VCaP (cell line): ENCODE results near the gene MTA1.

Experiments used
- H3K27ac ChIP-seq: fragments of 450-650 bp; 2 replicates; pipeline ENCODE4 v1.5.1; 2017
- CTCF ChIP-seq: fragments of 450-650 bp; conservative IDR thresholded peaks from 2 replicates; pipeline ENCODE4 v1.5.1; 2017; ENCODE audit warnings: mild to moderate bottlenecking, moderate library complexity

MTA1 gene

GRCh38 chr14:105487449-105487985 lies 67.9 kb downstream of the MTA1 start:
- H3K27ac ChIP-seq = no peak overlapping the region

GRCh38 chr14:105487986-105488777 lies 68.6 kb downstream of the MTA1 start:
- peak overlapping the region; percentile 89 for H3K27ac ChIP-seq
- no peak for TF ChIP-seq CTCF

More at GRCh38 chr14:105487449-105487985, 67.9 kb downstream of the MTA1 start:
- no peak for TF ChIP-seq CTCF

- TF ChIP-seq CTCF = no peak
- H3K27ac ChIP-seq = peak overlapping the region; percentile 89
Observed at GRCh38 chr14:105488781-105489541, 69.3 kb downstream of the MTA1 start.

GRCh38 chr14:105489542-105490266 lies 70.1 kb downstream of the MTA1 start:
- H3K27ac ChIP-seq = peak overlapping the region; percentile 89
- peak; percentile 71 for TF ChIP-seq CTCF

- TF ChIP-seq CTCF = no peak
- peak overlapping the region; percentile 89 for H3K27ac ChIP-seq
Observed at GRCh38 chr14:105490267-105490571, 70.6 kb downstream of the MTA1 start.

- peak; percentile 94 for TF ChIP-seq CTCF
- H3K27ac ChIP-seq = peak within 1 kb of the TSS; percentile 89
Observed at GRCh38 chr14:105490572-105491365, 71.1 kb downstream of the MTA1 start, which contains the start of gene TEDC1. TSS of gene TEDC1 (plus strand) at chr14:105491246. CDS start at chr14:105491376, 130 bp downstream.
